ENCODE results near the gene CREB5.

The CREB5 gene

DNA sequence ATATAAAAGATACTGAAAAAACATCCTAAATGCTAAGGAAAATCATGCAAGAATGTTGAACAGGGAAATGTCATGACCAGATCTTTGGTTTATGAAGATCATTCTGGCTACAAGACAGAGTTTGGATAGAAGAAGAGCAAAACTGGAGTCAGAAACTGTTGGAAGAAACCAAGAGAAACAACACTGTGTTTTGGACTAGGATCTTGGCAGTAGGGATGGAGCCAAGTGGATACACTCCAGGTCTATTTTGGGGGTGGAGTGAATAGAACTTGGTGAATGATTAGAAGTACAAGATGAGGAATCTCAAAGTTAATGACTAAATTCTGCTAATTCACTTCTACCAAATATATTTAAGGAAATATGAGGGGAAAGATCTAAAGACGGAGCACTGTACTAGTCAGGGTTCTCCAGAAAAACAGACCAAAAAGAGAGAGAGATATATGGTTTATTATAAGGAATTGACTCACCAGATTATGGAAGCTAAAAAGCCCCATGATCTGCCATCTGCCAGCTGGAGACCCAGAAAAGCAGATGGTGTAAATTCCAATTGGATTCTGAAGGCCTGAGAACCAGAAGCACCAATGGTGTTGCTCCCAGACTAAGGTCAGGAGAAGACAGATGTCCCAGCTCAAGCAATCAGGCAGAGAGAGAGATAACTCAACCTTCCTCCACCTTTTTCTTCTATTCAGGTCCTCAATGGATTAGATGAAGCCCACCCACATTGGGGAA, 290.9 kb downstream of the CREB5 start:
- no peak for FAIRE-seq

DNA sequence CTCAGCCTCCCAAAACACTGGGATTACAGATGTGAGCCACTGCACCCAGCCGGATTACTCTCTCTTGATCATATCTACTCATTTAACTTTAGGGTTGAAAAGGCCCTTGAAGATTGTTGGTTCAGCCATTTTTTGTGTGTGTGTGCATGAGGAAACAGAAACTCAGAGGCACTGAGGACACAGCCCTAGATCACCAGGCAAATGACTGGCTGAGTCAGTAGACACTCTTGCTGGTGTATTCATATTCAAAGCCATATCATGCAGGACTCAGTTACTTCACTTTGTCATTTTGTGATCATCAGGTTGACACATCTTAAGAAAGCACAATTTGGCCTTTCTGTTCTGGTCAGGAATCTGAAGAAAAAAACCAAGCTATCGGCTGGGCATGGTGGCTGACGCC, 292.4 kb downstream of the CREB5 start:
- DNase-seq (ENCODE audit: low spot score), result no peak
- no peak for FAIRE-seq

More for the DNA sequence above, 290.9 kb downstream of the CREB5 start:
- DNase-seq (ENCODE audit: low spot score), result no peak

DNA sequence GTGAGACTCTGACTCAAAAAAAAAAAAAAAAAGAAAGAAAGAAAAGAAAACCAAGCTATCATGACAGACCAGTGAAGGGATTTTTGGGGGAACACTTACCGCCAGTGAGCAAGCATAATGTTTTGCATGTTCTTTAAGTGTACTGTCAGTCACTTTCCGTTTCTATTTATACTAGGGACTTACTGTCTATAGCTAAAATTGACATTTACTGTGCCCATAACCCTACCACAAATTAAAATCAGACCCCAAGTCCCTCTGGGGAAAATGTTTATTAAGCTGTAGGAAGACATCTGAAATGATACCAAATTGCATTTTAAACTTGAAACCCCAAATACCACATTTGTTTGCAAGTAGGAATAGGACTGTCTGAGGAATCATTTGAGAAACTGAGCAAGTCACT, 293.0 kb downstream of the CREB5 start:
- FAIRE-seq (no peak), DNase-seq (ENCODE audit: low spot score) (no peak)

DNA sequence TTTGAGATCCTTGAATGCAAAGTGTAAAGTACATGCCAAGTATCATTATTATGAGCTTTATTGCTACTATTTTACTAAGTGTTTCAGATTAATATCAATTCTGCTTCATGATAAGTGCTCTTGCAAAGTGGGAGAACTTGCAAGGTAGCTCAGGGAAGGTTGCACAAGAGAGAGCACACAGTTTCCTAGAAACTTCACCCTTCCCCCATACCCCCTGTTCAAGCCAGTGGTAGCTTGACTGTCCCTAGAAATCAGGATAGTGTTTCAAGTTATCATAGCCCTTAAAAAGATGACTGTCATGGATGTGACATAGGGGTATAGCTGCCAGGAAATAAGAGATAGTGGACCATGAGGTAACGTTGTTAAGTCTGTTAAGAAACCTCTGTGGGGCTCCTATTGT, 294.3 kb downstream of the CREB5 start:
- no peak for FAIRE-seq
- DNase-seq (ENCODE audit: low spot score), result no peak

DNA sequence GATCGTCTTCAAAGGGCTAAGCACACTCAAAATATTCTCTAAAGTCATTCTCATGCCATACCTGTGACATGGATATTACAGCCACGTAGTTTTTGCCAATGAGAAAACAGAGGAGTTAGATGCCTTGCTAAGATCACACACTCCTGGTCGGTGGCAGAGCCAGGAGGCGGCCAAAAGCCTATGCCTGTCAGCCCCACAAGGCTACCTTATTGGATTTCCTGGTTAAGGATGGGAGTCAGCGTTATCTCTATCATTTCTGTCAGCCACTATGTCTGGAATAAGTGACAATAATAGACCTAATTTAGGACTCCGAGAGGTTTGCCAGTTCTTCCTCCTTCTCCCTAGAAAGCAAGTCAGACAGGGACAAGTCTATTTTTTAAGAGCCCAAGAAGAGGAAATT, 295.0 kb downstream of the CREB5 start:
- DNase-seq (ENCODE audit: low spot score) (no peak), FAIRE-seq (no peak)

DNA sequence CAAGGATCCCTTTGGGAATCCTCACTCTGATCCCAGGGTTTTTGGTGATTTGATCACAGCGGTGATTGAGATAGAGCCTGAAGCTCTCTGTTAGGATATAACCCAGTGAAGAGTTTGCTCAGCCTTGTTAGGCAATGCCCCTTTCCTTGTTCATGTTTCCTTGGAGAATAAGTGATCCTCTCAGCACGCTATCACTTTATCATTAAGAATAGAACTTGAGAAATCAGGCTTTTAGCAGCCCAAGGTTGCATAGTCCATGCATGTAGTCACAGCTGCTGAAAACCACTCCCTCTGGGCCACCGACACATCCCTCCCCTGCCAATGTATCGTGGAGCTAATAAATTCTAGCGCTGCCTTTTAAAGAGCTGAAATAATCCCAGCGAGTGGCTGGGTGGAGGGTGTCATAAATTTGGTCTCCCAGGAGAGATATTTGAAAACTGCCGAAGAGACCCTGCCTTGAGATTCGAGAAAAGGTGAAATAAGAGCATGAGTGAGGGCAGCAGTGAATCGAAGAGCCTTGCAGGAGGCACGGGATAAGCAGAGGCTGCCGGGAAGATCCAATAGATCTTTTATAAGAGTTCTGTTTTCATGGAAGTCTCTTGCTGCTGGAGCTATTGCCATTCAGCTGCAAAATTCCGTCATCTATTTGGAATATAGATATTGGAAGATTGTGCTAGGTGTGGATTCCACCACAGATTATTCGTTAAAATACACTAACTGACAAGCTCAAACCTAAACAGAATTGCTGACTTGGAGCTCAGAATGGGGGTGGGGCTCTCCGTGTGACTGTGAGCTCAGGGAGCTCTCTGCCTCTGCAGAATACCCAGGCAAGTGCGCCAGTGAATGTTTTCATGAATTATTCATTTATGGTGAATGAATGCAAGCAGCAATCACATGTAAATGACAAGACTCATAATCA, 296.0 kb downstream of the CREB5 start:
- FAIRE-seq (peak; percentile 84), DNase-seq (ENCODE audit: low spot score) (peak; percentile 66)

DNA sequence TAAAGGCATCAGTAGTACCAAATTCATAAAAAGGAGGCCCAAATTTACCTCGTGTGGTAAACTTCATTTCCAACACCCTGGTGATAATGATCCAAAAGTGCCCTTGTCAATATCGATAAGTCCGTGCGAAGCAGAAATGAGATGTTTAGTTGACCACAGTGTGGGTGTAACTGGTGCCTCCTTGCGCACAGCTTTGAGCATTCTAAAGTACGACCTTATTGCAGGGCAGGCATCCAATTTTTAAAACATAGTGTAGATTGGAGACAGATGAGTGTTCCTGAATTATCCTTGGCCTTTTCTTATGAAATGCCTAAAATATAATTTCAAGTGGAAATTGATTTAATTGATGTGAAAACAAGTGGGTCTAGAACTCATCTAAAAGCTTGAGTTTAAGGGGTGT, 297.4 kb downstream of the CREB5 start:
- FAIRE-seq (peak; percentile 44), DNase-seq (ENCODE audit: low spot score) (no peak)

DNA sequence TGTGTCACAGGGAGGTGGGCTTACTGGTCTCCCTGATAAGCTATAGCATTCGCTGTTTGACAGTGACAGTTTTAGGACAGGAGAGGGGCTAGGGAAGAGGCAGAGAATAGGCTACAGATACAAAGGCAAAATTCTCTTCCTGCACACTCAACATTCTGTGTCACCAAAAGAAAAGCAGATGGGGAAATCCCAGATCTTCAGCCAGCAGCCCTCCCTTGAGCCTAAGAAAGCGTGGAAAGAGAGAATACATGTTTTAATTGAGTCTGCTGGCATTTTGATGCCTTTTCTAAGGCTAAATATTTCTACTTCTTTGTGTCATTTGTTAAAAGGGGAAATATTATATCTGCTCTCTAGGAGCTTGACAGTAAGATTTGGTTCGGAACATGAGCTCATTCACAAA, 298.8 kb downstream of the CREB5 start:
- FAIRE-seq (no peak), DNase-seq (ENCODE audit: low spot score) (no peak)

DNA sequence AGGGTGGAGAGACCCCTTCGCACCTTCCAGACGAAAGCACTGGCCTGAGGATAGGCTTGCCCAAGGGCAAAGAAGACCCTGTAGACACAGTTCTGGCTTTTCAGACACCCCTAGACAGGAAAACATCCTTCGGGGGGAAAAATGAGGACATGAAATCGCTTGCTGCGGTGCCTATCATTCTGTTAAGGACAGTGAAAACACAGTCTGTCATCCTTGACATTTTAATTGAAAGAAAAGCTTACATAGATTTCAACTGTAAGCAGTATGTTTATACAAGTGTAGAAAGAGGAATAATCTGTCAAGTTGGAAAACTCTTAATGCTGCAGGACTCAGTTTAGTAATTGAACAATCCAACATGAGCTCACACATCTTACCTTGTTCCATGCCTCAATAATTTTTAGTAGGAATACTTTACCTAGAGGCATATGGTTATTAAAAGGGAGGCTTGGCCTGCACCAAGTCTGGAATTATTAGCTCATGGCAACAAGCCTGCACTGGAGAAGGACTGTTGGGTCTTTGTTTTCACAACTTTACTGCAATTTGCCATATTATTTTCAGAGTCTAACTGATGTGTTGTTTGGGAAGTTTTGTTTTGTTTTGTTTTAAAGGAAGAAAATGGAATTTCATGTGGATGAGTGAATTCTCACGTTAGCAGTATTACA, 302.3 kb downstream of the CREB5 start:
- FAIRE-seq (no peak), DNase-seq (ENCODE audit: low spot score) (no peak)

DNA sequence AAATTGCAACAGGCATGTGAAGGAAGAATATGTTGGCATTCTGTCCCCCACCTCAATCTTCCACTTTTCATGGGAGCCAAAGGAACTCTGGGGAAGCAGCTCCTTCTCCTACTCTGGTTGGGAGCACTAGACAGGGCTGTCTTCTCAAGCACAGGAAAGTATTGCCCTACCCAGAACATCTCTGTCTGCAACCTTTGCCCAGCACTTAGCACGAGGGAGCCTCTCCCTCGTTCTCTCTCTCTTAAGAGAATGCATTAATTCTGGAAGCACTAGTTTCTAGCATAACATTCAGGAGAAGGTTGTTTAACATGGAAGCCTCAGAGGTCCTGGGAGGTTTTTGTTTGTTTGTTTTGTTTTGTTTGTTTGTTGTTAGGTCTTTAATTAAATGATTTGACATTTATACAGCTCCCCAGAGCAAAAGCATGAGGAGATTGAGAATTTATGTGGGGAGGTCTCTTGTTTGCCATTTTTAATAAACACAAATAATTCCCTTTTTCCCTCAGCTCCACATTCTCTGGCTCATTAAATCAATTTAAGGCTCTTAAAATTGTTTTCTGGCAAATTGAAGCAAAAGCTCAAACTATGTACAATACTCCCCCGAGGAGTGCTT, 305.2 kb downstream of the CREB5 start:
- FAIRE-seq (no peak), DNase-seq (ENCODE audit: low spot score) (no peak)

DNA sequence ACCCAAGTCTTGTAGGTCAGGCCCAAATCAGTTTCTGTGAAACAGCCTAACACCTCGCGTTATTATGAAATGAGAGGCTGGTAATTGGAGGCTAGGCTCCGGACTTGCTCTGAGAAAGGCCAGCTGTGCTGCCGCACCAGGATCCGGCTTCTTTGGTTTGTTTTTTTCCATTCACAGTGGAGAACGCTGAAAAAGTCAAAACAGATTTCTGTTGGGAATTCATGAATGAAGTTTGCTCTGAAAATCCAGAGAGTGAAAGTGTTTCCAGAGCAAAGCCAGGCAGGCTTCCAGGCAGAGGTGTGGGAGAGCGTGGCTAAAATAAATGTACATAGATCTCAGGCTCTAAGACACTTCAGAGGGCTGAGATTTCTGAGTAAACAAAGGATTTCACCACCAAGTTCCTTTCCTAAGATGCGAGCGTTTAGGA, 305.8 kb downstream of the CREB5 start:
- FAIRE-seq (no peak), DNase-seq (ENCODE audit: low spot score) (no peak)

DNA sequence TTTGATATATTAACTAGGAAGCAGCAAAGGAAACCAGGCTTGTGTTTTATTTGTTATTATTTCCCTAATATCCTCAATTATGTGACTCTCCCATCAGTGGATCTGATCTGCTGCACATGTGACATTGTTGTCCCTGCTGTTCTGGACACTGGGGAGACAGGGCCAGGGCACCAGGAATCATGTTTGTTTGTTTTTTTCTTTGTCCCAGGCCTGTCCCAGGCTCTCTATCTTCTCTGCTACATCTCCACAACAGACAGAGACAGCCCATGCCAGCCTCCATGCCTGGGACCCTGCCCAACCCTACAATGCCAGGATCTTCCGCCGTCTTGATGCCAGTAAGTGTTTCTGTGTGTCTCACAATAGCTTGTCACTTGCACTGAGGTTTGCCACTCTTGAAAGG, 306.2 kb downstream of the CREB5 start:
- DNase-seq (ENCODE audit: low spot score), result no peak
- FAIRE-seq, result no peak

DNA sequence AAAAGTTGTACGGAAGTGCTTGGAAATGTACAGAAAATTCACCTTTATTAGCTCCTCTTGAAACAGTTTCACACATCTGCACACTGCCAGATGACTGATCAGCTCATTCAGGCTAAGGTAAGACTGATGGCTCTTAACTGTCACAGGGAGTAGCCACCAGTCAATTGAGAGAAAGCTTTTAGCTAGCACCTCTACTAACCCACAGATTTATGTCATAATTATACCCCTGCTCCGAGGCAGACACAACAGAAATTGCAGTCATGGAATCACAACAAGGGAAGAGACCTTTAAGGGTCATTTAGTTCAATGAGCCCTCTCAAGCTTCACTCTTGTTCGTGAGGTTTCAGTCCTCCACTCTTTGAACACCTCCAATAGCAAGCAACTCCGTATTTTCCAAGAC, 310.4 kb downstream of the CREB5 start:
- no peak for DNase-seq (ENCODE audit: low spot score)
- no peak for FAIRE-seq

DNA sequence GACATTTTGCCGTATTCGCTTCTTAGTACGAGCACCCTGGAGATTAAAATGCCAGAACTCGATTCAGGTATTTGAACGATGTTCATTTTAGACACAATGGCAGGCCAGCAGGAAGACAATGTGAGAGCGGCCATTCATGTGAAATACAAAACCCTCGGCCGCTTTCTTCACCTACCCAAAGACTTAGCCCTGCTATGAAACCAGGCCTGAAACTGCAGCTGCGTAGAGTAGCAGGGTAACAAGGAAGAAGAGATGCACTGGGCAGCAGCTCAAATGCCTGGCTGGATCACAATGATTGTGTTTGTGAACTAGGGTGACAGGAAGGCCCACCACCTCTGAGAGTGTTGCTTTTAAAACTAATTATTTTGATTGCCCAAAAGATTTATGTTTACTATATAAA, 311.0 kb downstream of the CREB5 start:
- no peak for DNase-seq (ENCODE audit: low spot score)
- FAIRE-seq, result no peak

DNA sequence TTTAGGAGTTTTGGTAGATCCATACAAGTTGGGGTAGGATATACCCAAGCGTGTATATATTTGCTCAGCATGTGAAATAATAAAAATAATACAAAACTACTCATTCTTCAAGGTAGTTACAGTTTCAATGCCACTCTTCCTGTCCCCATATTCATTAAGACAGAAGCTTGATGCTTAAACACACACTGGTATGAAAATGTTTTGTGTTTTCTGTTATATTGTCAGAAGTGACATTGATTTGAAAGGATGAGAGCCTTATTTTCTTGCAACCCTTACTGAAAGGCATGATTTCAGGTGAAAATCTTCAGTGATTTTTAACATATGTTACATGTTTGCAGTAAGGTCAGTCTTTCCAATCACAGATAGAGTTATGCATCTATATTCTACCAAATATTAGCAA, 312.2 kb downstream of the CREB5 start:
- DNase-seq (ENCODE audit: low spot score), result no peak
- no peak for FAIRE-seq

DNA sequence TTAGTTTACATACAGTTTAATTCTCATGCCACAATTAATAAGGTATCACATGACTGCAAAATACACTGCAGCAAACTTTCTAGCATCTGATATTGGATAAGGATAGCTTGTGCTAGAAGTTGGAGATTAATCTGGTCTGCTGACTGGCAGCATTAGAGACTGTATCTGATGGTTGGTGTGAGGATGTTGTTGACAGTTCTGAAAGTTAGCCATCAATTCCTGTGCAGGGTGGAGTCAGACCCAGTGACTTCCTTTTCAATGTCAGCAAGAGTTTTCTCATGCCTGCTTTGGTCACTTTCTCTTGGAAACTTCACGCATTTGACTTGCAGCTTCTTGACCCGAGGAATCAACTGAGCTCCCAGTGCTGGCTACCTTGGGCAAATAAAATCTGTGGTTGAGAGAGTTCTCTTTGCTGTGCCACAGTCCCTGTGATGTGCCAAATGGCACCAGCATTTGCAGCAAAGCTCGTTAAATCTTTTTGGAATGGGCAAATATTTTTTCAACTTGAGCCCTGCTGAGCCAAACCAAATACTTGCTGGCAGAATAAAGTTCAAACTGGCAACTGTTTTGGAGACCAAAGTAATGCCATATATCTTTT, 312.8 kb downstream of the CREB5 start:
- FAIRE-seq (no peak), DNase-seq (ENCODE audit: low spot score) (no peak)

DNA sequence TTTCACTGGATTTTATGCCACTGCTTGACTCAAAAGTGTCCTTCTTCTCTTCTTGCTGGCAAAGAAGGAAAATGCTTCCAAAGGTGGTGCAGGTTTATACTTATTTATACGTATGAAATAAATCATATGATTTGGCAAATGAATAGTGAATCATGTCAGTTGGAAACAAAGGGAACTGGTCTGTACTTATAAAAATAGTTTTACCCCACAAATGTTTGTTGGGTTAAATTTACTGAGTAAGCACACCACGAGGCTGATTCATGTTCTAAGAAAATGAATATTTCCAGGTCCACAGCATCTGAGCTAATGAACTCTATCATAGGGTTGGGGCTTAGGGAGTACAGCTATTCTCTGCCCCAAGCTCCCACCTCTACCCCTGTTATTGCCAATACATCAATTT, 313.6 kb downstream of the CREB5 start:
- DNase-seq (ENCODE audit: low spot score) (no peak), FAIRE-seq (no peak)

DNA sequence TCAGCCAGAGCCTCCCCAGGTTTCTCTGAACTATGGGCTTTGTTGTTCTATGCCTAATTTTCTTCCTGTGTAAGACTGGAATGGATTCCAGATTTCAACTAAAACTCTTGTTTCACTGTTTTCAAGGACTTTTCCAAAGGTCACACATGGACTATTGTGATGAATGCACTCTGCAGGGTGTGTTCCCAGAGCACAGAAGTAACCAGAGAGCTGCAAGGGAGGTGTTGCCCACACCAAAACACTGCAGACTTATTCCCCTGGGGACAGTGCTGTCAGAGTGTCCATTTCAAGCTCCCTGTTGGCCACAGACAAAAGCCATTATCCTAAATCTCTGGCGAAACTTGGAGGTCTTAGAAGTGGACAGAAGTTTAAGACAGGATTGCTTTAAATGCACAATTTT, 314.2 kb downstream of the CREB5 start:
- no peak for FAIRE-seq
- no peak for DNase-seq (ENCODE audit: low spot score)

DNA sequence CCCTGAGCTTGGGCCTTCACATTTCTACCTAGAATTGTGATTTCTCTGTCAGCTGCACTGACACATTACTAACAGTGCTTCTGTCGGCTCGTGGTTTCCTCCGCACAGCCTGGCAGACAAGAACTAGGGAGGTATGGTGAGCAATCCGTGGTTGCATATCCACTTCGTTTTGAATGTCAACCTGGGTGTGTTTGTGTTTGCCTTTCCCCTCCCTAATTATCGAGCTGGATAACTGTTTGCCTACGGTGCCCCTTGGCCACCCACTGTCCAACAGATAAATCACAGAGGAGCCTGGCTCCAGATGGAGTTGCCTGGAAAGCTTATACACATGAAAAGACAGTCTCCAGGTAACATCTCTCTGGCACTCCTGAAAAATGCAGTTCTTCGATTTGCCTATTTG, 317.0 kb downstream of the CREB5 start:
- DNase-seq (ENCODE audit: low spot score), result peak; percentile 34
- peak; percentile 29 for FAIRE-seq

DNA sequence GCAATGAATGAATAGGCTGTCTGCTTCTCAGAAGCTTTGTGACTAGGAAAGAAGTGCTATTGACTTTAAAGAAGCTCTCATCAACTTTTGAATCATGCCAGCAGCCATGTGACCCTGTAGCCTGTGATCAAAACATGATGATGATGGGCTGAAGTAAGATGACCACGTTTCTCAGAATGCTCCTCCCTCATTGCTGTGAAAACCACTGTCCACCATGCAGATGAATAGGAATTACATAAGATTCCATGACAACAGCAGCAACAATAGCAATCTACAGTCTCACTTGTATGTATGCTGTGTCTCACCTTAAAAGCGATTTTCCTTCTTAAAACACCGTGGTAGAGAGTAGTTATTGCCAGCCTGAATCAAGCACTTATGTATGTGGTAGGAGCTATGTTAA, 317.4 kb downstream of the CREB5 start:
- peak; percentile 31 for DNase-seq (ENCODE audit: low spot score)
- FAIRE-seq, result no peak

DNA sequence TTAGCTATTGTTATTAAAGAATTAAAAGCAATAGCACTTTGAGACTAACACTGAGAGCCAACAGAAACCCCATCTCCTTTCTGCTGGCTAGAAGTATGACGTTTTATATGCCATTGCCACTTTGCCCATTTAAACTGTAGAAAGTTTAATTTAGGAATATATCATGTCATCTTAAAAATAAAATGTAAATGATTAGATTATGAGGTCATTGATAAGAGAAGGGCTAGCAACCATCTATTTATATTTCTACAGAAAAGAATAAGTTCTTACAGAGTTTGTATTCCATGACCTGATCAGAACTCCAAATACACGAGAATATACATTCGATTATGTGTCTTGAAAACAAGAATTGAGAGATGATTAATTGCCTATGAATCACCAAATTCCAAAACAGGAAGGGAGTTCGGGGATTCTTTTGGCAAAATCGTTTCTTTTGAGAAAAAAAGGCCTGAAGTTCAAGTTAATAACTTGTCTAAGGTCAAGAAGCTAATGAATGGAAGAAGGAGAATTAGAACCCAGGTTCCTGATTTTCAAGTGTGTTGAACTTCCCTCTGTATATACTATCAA, 318.9 kb downstream of the CREB5 start:
- FAIRE-seq (peak; percentile 10), DNase-seq (ENCODE audit: low spot score) (no peak)
